OCI-LY7 (cell line): ENCODE measurements around the gene MPP7. TPM values are rescaled to one million over a fixed set of nuclear protein-coding genes. Genes with fewer than 3 reads are reported as not detected.

Experiments
- BruUV-seq: library from RNA; stranded (reverse); fragments of 400-500 nt; replicated peaks from 2 replicates; lab custom pipeline; 2021; lab: Mats Ljungman, UMichigan
- CTCF ChIA-PET: fragments of 300-600 bp; sonication (Branson Sonifier 250); formaldehyde crosslinking; loops from one replicate; lab custom pipeline; 2022; ENCODE audit warnings: antibody characterized with exemption; ENCODE audit not compliant: unreplicated experiment; lab: Charles Lee
- POLR2A ChIA-PET: fragments of 300-600 bp; sonication (Branson Sonifier 250); formaldehyde crosslinking; loops from one replicate; lab custom pipeline; 2022; ENCODE audit warnings: antibody characterized with exemption; lab: Charles Lee
- DNase-seq: peaks from one replicate; pipeline ENCODE4 v3.0.0-alpha.2; 2015; ENCODE audit warnings: low spot score
- H2AFZ ChIP-seq: fragments of 200-600 bp; sonication (generic), shearing (Covaris generic); 2 replicates; pipeline ENCODE4 v1.6.1; 2014; ENCODE audit warnings: mild to moderate bottlenecking, antibody characterized with exemption, low read length, moderate library complexity
- H3K27ac ChIP-seq: fragments of 200-600 bp; sonication (generic); 2 replicates; pipeline ENCODE4 v1.5.1; 2014; ENCODE audit warnings: mixed run types, low read depth, mild to moderate bottlenecking, moderate library complexity, low read length, inconsistent platforms; ENCODE audit not compliant: poor library complexity, severe bottlenecking
- H3K36me3 ChIP-seq: fragments of 200-600 bp; sonication (generic); 2 replicates; pipeline ENCODE4 v1.6.1; 2014; ENCODE audit warnings: mild to moderate bottlenecking, antibody characterized with exemption, low read length, moderate library complexity, mixed read lengths; ENCODE audit not compliant: insufficient read depth
- H3K4me1 ChIP-seq: fragments of 200-600 bp; sonication (generic); 2 replicates; pipeline ENCODE4 v1.5.1; 2014; ENCODE audit warnings: mild to moderate bottlenecking, low read length; ENCODE audit not compliant: insufficient read depth, poor library complexity, severe bottlenecking
- H3K4me2 ChIP-seq: fragments of 200-600 bp; sonication (generic); 2 replicates; pipeline ENCODE4 v1.6.1; 2014; ENCODE audit warnings: mild to moderate bottlenecking, low read length
- H3K4me3 ChIP-seq: fragments of 200-600 bp; sonication (generic); 2 replicates; pipeline ENCODE4 v1.5.1; 2014; ENCODE audit warnings: mild to moderate bottlenecking, low read depth, low read length; ENCODE audit not compliant: poor library complexity, severe bottlenecking
- H3K79me2 ChIP-seq: fragments of 200-600 bp; sonication (generic); 2 replicates; pipeline ENCODE4 v1.6.1; 2016; ENCODE audit warnings: low read depth, mild to moderate bottlenecking, low read length, moderate library complexity, mixed read lengths; ENCODE audit not compliant: insufficient read depth
- H3K9me2 ChIP-seq: fragments of 200-600 bp; sonication (generic); 2 replicates; pipeline ENCODE4 v1.6.1; 2016; ENCODE audit warnings: mild to moderate bottlenecking, low read length, mixed read lengths; ENCODE audit not compliant: insufficient read depth
- H3K9me3 ChIP-seq: fragments of 200-600 bp; sonication (generic); 2 replicates; pipeline ENCODE4 v1.6.1; 2014; ENCODE audit warnings: mild to moderate bottlenecking, mixed run types, low read length, mixed read lengths
- H4K20me1 ChIP-seq: fragments of 200-600 bp; sonication (generic); 2 replicates; pipeline ENCODE4 v1.6.1; 2014; ENCODE audit warnings: mild to moderate bottlenecking, antibody characterized with exemption, low read length, moderate library complexity, mixed read lengths; ENCODE audit not compliant: insufficient read depth
- CTCF ChIP-seq: fragments of 200-600 bp; sonication (generic); conservative IDR thresholded peaks from 2 replicates; pipeline ENCODE4 v1.5.1; 2014; ENCODE audit warnings: mild to moderate bottlenecking, antibody characterized with exemption, low read length, moderate library complexity, mixed read lengths
- EZH2phosphoT487 ChIP-seq: fragments of 200-600 bp; sonication (generic); IDR thresholded peaks from 2 replicates; pipeline ENCODE4 v1.6.1; 2018; ENCODE audit warnings: low read depth, borderline replicate concordance, mild to moderate bottlenecking, mixed run types, antibody characterized with exemption, low read length, moderate library complexity, mixed read lengths
- intact Hi-C: fragments of 100-400 bp; cut with micrococcal nuclease; formaldehyde crosslinking; loops from one replicate; pipeline ENCODE4 v1.10.0; 2022; ENCODE audit not compliant: unreplicated experiment
- total RNA-seq, 2 experiments: library from RNA; depleted of rRNA in 1 of 2; stranded (reverse); fragments of >200 nt in 1 of 2; shearing (Covaris generic) in 1 of 2; gene quantifications; 2 replicates each; pipeline ENCODE4 v1.2.3, GENCODE V29; 2014 to 2022

Gene MPP7
- total RNA-seq, 2 experiments from 2014 or later = 15.0 to 19.6 TPM

DNA sequence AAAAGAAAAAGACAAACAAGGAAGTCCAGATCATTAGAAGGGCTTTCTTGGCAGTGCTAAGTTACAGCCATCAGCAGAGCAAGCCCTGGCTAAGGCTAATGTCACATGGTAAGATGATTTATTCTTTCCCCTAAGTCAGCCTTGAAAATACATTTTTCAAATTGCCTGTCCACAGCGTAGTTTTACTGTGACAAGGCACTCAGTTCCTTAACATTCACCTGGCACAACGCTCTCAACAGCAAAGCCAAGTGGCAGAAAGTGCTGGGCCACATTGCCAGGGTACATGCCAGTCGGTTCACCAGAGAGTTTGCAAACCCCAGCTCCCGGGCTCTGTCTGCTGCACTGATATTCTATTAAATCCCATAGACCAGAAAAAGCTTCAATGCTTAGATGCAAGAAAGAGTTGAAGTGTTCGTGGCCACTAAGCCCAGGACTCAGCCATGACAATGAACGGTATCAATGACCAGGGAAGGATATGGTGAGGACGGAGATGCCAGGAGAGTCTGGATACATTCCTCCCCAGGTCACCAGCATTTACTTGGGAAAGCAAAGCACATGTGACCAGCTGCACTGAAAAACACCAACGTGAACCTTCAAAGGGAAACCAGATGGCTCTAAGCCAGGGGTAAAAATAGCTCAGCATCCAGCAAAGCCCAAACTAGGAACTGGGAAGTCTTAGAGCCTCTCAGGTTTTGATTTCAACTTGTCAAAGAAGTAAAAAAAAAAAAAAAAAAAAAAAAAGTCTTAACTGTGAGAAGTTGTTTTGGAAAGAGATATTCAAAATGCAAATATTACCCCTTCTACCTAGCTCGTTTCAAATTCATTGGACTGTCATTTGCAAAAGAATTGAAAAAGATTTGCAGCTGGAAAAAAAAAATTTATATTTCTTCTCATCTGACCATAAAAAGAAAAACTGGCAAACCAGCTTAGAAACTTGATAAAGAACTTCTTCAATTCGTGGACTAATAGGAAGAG lies 23.9 kb upstream of the MPP7 start:
- no peak for TF ChIP-seq CTCF
- no peak for TF ChIP-seq EZH2phosphoT487
- H3K27ac ChIP-seq = peak overlapping the region; percentile 21
- H3K9me2 ChIP-seq = no peaks in the 10 kb centered on the region
- peak overlapping the region; percentile 40; the same call in 1 of the 2 replicates for H2AFZ ChIP-seq
- intact Hi-C loops = no loop called here
- H3K9me3 ChIP-seq = no peaks in the 10 kb centered on the region
- peaks cover 42% of the 10 kb centered on the region for H3K79me2 ChIP-seq
- H3K4me2 ChIP-seq = peak overlapping the region; percentile 56
- H3K4me3 ChIP-seq = peak overlapping the region; percentile 11
- peak; percentile 23 for DNase-seq
- H4K20me1 ChIP-seq = no peaks in the 10 kb centered on the region
- H3K4me1 ChIP-seq = peaks cover 54% of the 10 kb centered on the region
- no peaks in the 10 kb centered on the region for H3K36me3 ChIP-seq
- no TSS peak for BruUV-seq
- ChIA-PET CTCF (no interaction called here), POLR2A (interaction anchor here (0.5 to 6.9 kb wide), 19 partner anchors 7 to 359 kb away, joined by 3 to 43 read pairs (median 4); partner anchors contain the start of gene MPP7)

DNA sequence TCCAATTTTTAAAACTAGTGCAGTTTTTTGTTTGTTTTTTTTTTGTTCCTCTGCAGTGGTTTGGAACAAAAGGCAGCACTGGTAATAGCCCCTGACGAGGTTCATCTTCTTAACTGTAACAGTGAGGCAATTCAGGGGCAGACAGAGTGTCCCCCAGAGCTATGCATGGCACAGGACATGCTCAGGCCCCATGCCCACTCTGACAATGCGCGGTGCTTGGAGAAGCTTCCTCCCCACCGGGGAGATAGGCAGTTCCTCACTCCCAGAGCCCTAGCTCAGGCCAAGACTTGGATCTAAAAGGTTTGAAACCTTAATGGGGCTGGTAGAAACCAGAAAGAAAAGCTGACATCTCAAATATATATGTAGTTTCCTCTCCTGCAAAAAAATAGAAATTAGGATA lies 17.9 kb upstream of the MPP7 start:
- H3K9me3 ChIP-seq = no peaks in the 10 kb centered on the region
- no peaks in the 10 kb centered on the region for H3K79me2 ChIP-seq
- no peak overlapping the region for H2AFZ ChIP-seq
- no peak overlapping the region for H3K4me2 ChIP-seq
- ChIA-PET POLR2A (interaction anchor here (0.9 to 2.8 kb wide), 4 partner anchors 9 to 17 kb away, joined by 3 to 11 read pairs (median 6); no protein-coding TSS in a partner anchor), CTCF (no interaction called here)
- H3K36me3 ChIP-seq = no peaks in the 10 kb centered on the region
- no peaks in the 10 kb centered on the region for H3K4me1 ChIP-seq
- no peak for DNase-seq
- no peaks in the 10 kb centered on the region for H4K20me1 ChIP-seq
- BruUV-seq = no TSS peak
- intact Hi-C loops = no loop called here
- no peaks in the 10 kb centered on the region for H3K9me2 ChIP-seq
- H3K4me3 ChIP-seq = no peak overlapping the region
- TF ChIP-seq EZH2phosphoT487 (no peak), CTCF (no peak)
- H3K27ac ChIP-seq = no peak overlapping the region
